Suppressor macrophage treated with lipopolysaccharide for 4 hours (primary cell): ENCODE data around the gene RPN1.

ENCODE experiments used
- DNase-seq: peaks from one replicate; pipeline ENCODE4 v3.0.0-alpha.2; 2020

RPN1 gene

DNA sequence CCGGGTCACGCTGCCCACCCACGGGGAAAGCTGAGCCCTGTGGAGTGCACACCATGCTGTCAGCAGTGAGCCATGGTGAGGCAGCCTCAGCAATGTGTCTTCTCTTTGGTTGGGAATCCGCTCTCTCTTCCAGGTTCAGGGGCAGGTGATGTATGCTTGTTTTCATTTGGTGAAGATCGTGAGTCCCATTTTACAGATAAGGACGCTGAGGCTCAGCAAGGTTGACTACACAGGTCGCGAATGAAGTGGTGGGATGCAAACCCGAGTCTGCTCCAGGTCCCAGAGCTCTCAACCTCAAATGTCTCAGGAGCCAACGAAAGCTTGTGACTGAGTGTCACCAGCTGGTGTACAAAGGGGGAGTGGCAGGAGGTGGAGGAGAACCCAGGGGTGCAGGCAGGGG is 74.3 kb downstream of the RPN1 start:
- no peak for DNase-seq

GRCh38 chr3:128575777-128576176 is 74.8 kb downstream of the RPN1 start:
- DNase-seq = no peak

- no peak for DNase-seq
These were observed 76.9 kb downstream of the RPN1 start for GRCh38 chr3:128573707-128574162.

DNA sequence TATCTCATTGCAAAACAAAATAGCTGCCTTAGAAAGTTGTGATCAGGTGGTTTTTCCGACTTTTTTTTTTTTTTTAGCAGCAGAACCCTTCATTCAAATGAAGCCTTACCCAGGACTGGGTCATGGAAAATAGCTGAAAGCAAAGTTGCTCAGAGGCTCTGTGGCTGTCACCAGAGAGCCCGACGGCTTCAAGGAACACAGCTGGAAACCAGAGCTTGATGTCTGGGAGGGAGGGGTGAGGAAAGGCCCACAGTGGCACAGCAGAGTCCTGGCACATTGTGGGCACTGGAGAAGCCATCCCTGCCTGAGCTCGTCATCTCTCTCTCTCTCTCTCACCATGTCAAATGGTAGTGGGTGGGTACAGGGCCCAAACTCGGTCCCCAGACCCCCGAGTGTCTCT is 77.5 kb downstream of the RPN1 start:
- no peak for DNase-seq

GRCh38 chr3:128572644-128573105 is 77.9 kb downstream of the RPN1 start:
- DNase-seq = peak; percentile 8

DNA sequence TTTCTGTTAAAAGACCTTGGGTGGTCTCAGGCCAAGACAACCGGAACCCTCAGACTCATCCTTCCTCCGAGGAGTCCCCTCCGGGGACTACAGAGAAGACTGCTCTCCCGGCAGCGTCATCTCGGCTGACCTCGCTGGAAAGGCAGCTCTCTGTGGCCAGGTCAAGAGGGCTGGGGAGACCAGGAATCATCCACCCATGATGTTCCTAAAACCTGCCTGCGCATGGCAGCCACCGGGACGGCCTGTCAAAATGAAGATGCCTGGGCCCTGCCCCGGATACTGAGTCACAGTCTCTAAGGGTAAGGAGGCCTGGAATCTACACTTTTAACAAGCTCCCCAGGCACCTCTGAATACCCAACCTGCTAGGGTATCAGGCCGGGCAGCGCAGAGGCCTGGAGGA is 78.6 kb downstream of the RPN1 start:
- DNase-seq = no peak
